Measurements from ENCODE around the gene DOCK11. TPM values are rescaled to one million over a fixed set of nuclear protein-coding genes. Genes with fewer than 3 reads are reported as not detected.

DOCK11 gene
- total and polyA plus RNA-seq, 2 of the 4 experiments (the other 2 are of a cell fraction) = 3.9 to 13.1 TPM

GRCh38 chrX:118720058-118720707 lies 224.6 kb downstream of the DOCK11 start:
- Histone ChIP-seq H2AFZ (replicated peaks; ENCODE audit: low read length, poor library complexity) (no peak overlapping the region), H3K18ac (ENCODE audit: low read depth, low read length) (no peak overlapping the region), H3K27ac (ENCODE audit: insufficient read depth, low read length) (no peak overlapping the region), H2BK120ac (ENCODE audit: low read depth, low read length) (no peak overlapping the region), H3K4ac (ENCODE audit: low read depth, low read length) (no peak overlapping the region), H4K91ac (ENCODE audit: insufficient read depth, low read depth, low read length) (no peak overlapping the region), H2BK15ac (ENCODE audit: low read depth, low read length) (no peak overlapping the region), H3K36me3 (ENCODE audit: control insufficient read depth, insufficient read depth, low read length) (no peaks in the 10 kb centered on the region), H3K27me3 (ENCODE audit: control insufficient read depth, insufficient read depth, low read length) (no peaks in the 10 kb centered on the region; the same call in 1 of the 2 replicates), H2BK5ac (ENCODE audit: low read depth, low read length, poor library complexity, severe bottlenecking) (no peak overlapping the region), H4K5ac (ENCODE audit: low read depth, low read length) (no peak overlapping the region), H3K14ac (replicated peaks; ENCODE audit: low read depth, low read length) (no peak overlapping the region), H4K20me1 (ENCODE audit: insufficient read depth, low read length) (no peaks in the 10 kb centered on the region), H2BK20ac (ENCODE audit: low read depth, low read length) (no peak overlapping the region), H3K4me1 (ENCODE audit: control insufficient read depth, insufficient read depth, low read length) (no peaks in the 10 kb centered on the region), H3K9me3 (ENCODE audit: control insufficient read depth, insufficient read depth, low read length) (no peaks in the 10 kb centered on the region), H3K56ac (ENCODE audit: extremely low read depth, insufficient read depth, low read length) (no peak overlapping the region), H3K4me3 (ENCODE audit: insufficient read depth, low read depth, low read length) (no peak overlapping the region), H3K9me1 (ENCODE audit: insufficient read depth, low read length) (no peaks in the 10 kb centered on the region; the same call in 1 of the 2 replicates), H4K8ac (ENCODE audit: low read depth in 2 of 2, low read length in 2 of 2) (no peak overlapping the region), H3K9ac (ENCODE audit: low read depth, low read length) (no peak overlapping the region), H3K4me2 (ENCODE audit: low read depth, low read length) (no peak overlapping the region), H2AK9ac (replicated peaks; ENCODE audit: low read depth, low read length, poor library complexity) (no peak overlapping the region), H3K23ac (ENCODE audit: low read depth, low read length) (no peak overlapping the region), H3K79me1 (ENCODE audit: low read depth in 1 of 2, low read length in 2 of 2) (no peaks in the 10 kb centered on the region), H2AK5ac (ENCODE audit: low read depth, low read length) (no peak overlapping the region)
- no TSS peak for BruUV-seq (replicated peaks)
- ChIA-PET CTCF (no interaction called here), POLR2A (ENCODE audit: unreplicated experiment) (no interaction called here)
- DNase-seq (no peak), ATAC-seq (ENCODE audit: low read depth) (no peak)
- dilution Hi-C loops (cut with HindIII; ENCODE audit: low sequenced_read_pairs, unreplicated experiment) = no loop called here
- WGBS, 2 experiments (ENCODE audit: extremely low coverage in 2 of 2, insufficient read length in 1 of 2) = no CpG with 5 or more reads among the region's 3 CpGs
- in situ Hi-C loops (cut with MboI; ENCODE audit: low sequenced_read_pairs) = no loop called here
- intact Hi-C loops (cut with micrococcal nuclease) = no loop called here
- no peak for TF ChIP-seq MAFK (IDR thresholded peaks at IDR 0.05; ENCODE audit: low read depth, low read length)
- no peak for TF ChIP-seq MAZ (IDR thresholded peaks at IDR 0.05; ENCODE audit: borderline replicate concordance, low read depth, low read length)
- no peak for TF ChIP-seq MXI1 (IDR thresholded peaks at IDR 0.05; ENCODE audit: borderline replicate concordance, low read depth, low read length)
- no peak for TF ChIP-seq RAD21 (IDR thresholded peaks at IDR 0.05; ENCODE audit: low read length)
- no peak for TF ChIP-seq ELK1 (IDR thresholded peaks at IDR 0.05; ENCODE audit: borderline replicate concordance, low read depth, low read length)
- TF ChIP-seq POLR2A (IDR thresholded peaks at IDR 0.05; ENCODE audit: low read depth, low read length) = no peak
- no peak for TF ChIP-seq CEBPB (IDR thresholded peaks at IDR 0.05; ENCODE audit: low read depth, low read length)
- no peak for TF ChIP-seq NFE2L2 (IDR thresholded peaks at IDR 0.05; ENCODE audit: low read depth, low read length)
- TF ChIP-seq CHD1 (IDR thresholded peaks at IDR 0.05; ENCODE audit: low read depth, low read length) = no peak
- TF ChIP-seq FOS (IDR thresholded peaks at IDR 0.05; ENCODE audit: low read depth, low read length) = no peak
- no peak for TF ChIP-seq RFX5 (IDR thresholded peaks at IDR 0.05; ENCODE audit: low read depth, low read length)
